OCI-LY3 (cell line): ENCODE measurements around the gene TULP4.

ENCODE experiments used
- EZH2phosphoT487 ChIP-seq: fragments of 200-600 bp; shearing (Covaris generic); IDR thresholded peaks from 2 replicates; pipeline ENCODE4 v1.6.1; 2018; ENCODE audit warnings: antibody characterized with exemption, mixed run types, low read depth
- TF ChIP-seq, protein P1 (sequence below): fragments of 200-600, 300-600 bp; sonication (generic); IDR thresholded peaks from 2 replicates; pipeline ENCODE4 v1.5.1; 2014; ENCODE audit warnings: antibody characterized with exemption, low read length, low read depth

DNA sequence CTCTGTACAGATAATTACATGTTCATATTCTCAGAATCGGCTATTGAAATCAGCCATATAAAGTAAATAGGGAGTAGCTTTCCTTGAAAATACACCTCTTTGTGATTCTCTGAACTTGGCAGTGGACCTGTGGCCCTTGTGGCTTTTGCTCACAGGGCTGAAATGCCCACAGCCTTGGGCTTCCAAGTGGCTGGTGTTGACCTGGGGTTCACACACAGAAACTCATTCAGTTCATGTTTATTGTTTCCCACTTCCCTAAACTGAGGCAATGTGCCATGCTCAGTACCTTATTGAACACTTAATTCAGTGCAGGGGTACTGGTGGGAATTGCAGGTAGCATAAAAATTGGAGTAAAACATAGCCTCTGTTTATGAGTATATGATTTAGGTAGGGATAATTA lies 19.1 kb upstream of the TULP4 start:
- TF ChIP-seq, protein P1, sequence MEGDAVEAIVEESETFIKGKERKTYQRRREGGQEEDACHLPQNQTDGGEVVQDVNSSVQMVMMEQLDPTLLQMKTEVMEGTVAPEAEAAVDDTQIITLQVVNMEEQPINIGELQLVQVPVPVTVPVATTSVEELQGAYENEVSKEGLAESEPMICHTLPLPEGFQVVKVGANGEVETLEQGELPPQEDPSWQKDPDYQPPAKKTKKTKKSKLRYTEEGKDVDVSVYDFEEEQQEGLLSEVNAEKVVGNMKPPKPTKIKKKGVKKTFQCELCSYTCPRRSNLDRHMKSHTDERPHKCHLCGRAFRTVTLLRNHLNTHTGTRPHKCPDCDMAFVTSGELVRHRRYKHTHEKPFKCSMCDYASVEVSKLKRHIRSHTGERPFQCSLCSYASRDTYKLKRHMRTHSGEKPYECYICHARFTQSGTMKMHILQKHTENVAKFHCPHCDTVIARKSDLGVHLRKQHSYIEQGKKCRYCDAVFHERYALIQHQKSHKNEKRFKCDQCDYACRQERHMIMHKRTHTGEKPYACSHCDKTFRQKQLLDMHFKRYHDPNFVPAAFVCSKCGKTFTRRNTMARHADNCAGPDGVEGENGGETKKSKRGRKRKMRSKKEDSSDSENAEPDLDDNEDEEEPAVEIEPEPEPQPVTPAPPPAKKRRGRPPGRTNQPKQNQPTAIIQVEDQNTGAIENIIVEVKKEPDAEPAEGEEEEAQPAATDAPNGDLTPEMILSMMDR: no peak
- TF ChIP-seq EZH2phosphoT487: no peak
